Mucosa of descending colon (tissue), 3 donors: ENCODE results near the gene HSD17B12. TPM values are rescaled to one million over a fixed set of nuclear protein-coding genes. Genes with fewer than 3 reads are reported as not detected.

Source experiments
- ATAC-seq: fragments of 200-7000 bp; cut with Tn5 transposase; one replicate; pipeline ENCODE4 v1.9.1; 2020; ENCODE audit warnings: mild to moderate bottlenecking, moderate library complexity
- DNase-seq, 3 donors: peaks; one replicate each; pipeline ENCODE4 v3.0.0-alpha.2; 2020
- H3K36me3 ChIP-seq: fragments of 200-600 bp; one replicate; pipeline ENCODE4 v1.8.0; 2021; ENCODE audit warnings: low read depth, mild to moderate bottlenecking
- H3K4me1 ChIP-seq: fragments of 200-600 bp; one replicate; pipeline ENCODE4 v1.8.0; 2021; ENCODE audit warnings: low read depth, mild to moderate bottlenecking
- H3K4me3 ChIP-seq: fragments of 200-600 bp; one replicate; pipeline ENCODE4 v1.8.0; 2021; ENCODE audit warnings: mild to moderate bottlenecking
- H3K9me3 ChIP-seq: fragments of 200-600 bp; one replicate; pipeline ENCODE4 v1.8.0; 2021; ENCODE audit warnings: mild to moderate bottlenecking
- CTCF ChIP-seq: fragments of 200-600 bp; IDR thresholded peaks from one replicate; pipeline ENCODE4 v1.8.0; 2022; ENCODE audit warnings: antibody characterized with exemption, mild to moderate bottlenecking
- intact Hi-C, 2 donors: fragments of 100-400 bp; cut with DNase I in 1 of 2; cut with micrococcal nuclease in 1 of 2; formaldehyde crosslinking; loops; one replicate each; pipeline versions ENCODE4 v1.11.0 to v1.11.1; 2022; cut with DNase I, micrococcal nuclease
- total RNA-seq, 3 donors: library from RNA; stranded (reverse); fragmentation: NEBNext Ultra II Directional in 2 of 3; extraction: Animal tissue kit (Norgen Biotek cat#: 25700) in 2 of 3; gene quantifications; one replicate each; pipeline versions ENCODE4 v1.2.1 to v1.2.4, GENCODE V29; 2021 to 2023
- donor health status: DM: no; HTN: no; CAD: no; lungs with moderate emphysema.
- donor health status: DM: no; HTN: no; CAD: no.
- donor health status: DM: no; HTN: yes; CAD: no.

Gene HSD17B12
- total RNA-seq, 3 donors from 2014 or later, result 63.0 to 119 (median 114) TPM

- H3K9me3 ChIP-seq, result no peaks in the 10 kb centered on the region
- ATAC-seq (no peak), DNase-seq (no peak)
- no peaks in the 10 kb centered on the region for H3K36me3 ChIP-seq
- no peaks in the 10 kb centered on the region for H3K4me1 ChIP-seq
- intact Hi-C loops, result no loop called here
- TF ChIP-seq CTCF, result no peak
- no peak overlapping the region for H3K4me3 ChIP-seq
Measured at GRCh38 chr11:43694477-43694876, 13.9 kb downstream of the HSD17B12 start.

GRCh38 chr11:43697679-43698078, 17.1 kb downstream of the HSD17B12 start:
- no peak overlapping the region for H3K4me3 ChIP-seq
- no peaks in the 10 kb centered on the region for H3K4me1 ChIP-seq
- no peaks in the 10 kb centered on the region for H3K36me3 ChIP-seq
- DNase-seq (no peak), ATAC-seq (no peak)
- H3K9me3 ChIP-seq, result peaks cover 9% of the 10 kb centered on the region
- intact Hi-C loops, result no loop called here
- TF ChIP-seq CTCF, result no peak

- ATAC-seq, result no peak
- intact Hi-C loops, result no loop called here
Measured at GRCh38 chr11:43699870-43700269, 19.3 kb downstream of the HSD17B12 start.

GRCh38 chr11:43706631-43707030, 26.1 kb downstream of the HSD17B12 start:
- intact Hi-C loops, result no loop called here
- Histone ChIP-seq H3K4me3 (no peak overlapping the region), H3K36me3 (no peaks in the 10 kb centered on the region), H3K9me3 (peaks cover 2% of the 10 kb centered on the region), H3K4me1 (no peaks in the 10 kb centered on the region)
- DNase-seq (no peak), ATAC-seq (no peak)
- no peak for TF ChIP-seq CTCF

More at GRCh38 chr11:43699870-43700269, 19.3 kb downstream of the HSD17B12 start:
- DNase-seq, result no peak
- no peaks in the 10 kb centered on the region for H3K4me1 ChIP-seq
- no peak overlapping the region for H3K4me3 ChIP-seq
- H3K9me3 ChIP-seq, result peaks cover 9% of the 10 kb centered on the region
- TF ChIP-seq CTCF, result no peak
- H3K36me3 ChIP-seq, result no peaks in the 10 kb centered on the region

- Histone ChIP-seq H3K4me1 (no peaks in the 10 kb centered on the region), H3K4me3 (no peak overlapping the region), H3K36me3 (no peaks in the 10 kb centered on the region), H3K9me3 (no peaks in the 10 kb centered on the region)
- intact Hi-C loops, result no loop called here
- DNase-seq (no peak), ATAC-seq (no peak)
- no peak for TF ChIP-seq CTCF
Measured at GRCh38 chr11:43708776-43709175, 28.2 kb downstream of the HSD17B12 start.

GRCh38 chr11:43709689-43710088, 29.2 kb downstream of the HSD17B12 start:
- intact Hi-C loops, result no loop called here
- ATAC-seq, result no peak
- no peak for TF ChIP-seq CTCF
- DNase-seq, result no peak
- Histone ChIP-seq H3K4me3 (no peak overlapping the region), H3K36me3 (no peaks in the 10 kb centered on the region), H3K4me1 (no peaks in the 10 kb centered on the region), H3K9me3 (no peaks in the 10 kb centered on the region)
